ENCODE measurements around the gene GALK1.
A peak's percentile ranks its signal among the peaks of the same experiment; 100 is the strongest.
"Not testable (repeated sequence)": the region's sequence is repeated elsewhere in the genome, so short reads cannot be mapped to it uniquely, and the experiment has no call there.

Gene GALK1

DNA sequence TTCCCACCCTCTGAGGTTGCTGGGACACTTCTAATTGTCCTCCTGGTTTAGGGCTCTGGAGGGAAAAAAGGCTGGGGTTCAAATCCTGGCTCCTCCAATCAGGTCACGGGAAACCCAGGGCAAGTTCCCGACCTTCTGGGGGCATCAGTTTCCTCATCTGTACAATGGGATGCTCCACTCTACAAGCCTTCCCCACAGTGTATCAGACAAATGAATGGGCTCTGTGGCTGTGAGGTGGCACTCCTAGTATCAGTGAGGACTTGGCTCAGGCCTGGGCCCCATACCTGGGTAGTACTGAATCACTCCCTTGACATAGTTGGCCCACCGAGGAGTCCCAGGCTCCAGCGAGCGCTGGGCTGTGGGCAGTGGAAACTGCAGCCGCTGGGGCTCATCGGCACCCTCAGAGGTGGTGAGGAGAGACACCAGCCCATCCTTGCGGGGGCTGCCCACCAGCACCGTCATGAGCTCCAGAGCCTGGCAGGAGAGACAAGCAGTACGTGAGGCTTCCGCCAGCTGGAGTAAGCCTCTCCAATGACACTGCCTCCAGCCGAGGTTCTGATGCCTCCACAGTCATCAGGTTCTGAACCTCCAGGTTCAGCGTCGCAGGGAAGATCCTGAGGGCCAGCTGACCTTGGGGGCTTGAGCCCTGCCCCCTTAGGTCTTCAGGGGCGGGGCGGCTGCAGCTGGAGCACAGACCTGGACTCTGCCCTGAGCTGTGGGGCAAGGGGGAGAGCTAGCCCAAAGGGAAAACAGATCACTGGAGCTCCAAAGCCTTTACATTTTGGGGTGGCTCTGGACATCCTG is 1.2 kb downstream of the GALK1 start:
- DNase-seq (ENCODE audit: low read depth): no peak

DNA sequence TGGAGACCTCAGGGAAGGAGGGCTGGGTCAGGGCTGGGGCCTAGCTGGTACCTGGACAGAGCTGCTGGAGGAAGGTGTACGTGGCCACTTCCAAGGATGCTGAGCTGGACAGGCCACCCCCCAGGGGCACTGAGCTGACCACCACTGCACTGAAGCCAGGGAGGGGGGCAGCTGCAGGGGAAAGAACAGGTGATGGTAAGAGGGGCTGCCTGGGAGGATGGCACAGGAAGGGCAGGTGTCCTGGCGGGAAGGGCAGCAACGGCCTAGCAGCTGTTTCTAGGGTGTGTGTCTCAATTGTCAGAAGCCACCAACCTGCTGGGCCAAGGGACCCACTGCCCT is 1.8 kb downstream of the GALK1 start:
- DNase-seq (ENCODE audit: low read depth): no peak

DNA sequence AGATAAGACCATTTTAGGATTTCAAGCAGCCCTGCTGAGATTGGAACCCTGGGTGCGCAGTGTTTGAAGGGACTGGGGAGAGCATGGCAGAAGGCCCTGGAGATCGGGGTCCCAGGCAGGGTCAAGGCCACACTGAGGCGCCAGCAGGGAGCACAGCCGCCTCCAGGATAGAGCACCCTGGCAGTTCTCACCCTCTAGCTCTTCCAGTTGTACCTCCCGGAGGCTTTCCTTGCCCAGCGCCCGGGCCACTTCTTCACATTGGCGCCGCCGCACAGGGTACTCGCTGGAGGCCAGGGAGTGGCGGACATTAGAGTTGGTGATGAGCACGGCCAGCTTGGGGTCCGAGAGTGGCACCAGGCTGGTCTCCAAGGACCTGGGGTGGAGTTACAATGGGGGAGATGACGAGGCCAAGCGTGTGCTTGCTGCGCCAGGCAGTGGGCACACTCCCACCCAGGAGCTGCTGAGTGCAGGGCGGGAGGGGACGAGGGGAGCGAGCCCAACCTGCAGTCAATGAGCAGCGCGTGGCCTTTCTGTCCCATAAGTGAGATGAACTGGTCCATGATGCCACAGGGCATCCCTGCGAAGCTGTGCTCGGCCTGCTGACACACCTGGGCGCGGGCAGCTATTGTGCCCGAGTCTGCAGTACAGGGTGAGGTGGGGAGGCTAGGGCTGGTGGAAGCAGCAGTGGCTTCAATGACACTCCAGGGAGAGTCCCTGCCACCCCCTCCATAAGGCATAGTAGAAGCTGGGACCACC is 2.3 kb downstream of the GALK1 start:
- DNase-seq (ENCODE audit: low read depth): no peak

DNA sequence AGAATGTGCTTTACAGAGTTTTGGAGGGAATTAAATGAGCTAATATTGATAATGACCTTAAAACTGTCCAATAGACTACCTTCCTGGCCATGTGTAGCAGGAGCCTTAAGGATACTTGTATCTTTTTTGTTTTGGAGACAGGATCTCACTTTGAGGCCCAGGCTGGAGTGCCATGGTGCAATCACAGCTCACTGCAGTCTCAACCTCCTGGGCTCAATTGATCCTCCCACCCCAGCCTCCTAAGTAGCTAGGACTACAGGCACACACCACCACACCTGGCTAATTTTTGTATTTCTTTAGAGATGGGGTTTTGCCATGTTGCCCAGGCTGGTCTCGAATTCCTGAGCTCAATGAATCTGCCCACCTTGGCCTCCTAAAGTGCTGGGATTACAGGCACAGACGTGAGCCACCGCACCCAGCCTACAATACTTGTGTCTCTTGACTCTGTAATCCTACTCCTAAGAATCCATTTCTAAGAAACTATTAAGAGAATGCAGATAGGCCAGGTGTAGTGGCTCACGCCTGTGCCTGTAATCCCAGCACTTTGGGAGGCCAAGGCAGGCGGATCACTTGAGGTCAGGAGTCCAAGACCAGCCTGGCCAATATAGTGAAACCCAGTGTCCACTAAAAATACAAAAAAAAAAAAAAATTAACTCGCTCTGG is 4.9 kb downstream of the GALK1 start:
- DNase-seq (ENCODE audit: low read depth): not testable (repeated sequence)

DNA sequence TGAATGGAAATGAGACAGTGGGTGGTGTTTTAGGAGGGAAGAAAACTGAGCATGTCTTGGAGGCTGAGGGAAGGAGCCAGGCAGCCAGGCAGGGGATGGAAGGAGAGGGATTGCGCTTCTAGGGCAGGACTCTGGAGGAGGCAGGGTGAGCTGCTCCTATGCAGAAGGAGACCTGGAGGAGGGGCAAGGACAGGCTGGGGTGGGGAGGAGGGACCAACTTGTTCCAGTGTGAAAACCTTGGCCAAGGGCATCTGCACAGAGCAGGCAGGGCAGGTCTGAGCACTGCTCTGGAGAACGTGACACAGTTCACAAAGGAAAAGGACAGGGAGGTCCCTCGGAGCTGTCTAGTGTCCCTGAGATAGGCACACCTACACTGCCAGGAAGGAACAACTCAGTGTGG is 5.5 kb downstream of the GALK1 start:
- DNase-seq (ENCODE audit: low read depth): no peak

DNA sequence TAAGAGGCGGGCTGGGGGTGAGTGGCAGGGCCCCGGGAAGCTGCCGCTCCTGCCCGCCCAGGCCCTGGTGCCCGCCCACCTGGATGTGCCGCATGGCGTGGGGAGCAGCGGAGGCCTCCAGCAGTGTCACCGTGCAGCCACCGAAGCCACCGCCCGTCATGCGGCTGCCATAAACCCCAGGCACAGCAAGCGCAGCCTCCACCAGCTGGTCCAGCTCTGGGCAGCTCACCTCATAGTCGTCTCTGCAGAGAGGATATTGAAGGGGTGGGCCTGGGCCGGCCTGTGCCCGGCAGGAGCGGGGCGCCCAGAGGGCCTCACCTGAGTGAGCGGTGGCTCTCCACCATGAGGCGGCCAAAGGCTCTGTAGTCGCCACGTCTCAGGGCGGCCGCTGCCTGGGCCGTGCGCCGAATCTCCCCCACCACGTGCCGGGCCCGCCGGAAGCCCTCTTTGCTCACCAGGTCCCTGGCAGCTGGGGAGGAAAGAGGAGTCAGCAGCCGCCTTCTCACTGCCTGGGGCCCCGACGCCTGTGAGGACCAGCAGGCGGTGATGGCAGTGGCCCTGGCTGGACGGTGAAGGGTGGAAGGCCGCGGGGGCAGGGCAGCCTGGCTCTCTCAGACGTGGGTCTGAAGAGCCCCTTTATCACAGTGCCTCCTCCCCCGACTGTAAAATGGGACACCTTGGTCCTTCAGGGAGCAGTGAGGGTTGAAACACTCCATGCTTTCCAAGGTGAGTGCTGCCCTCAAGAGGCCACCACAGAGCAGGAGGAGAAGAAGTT is 6.7 kb downstream of the GALK1 start:
- DNase-seq (ENCODE audit: low read depth): no peak

DNA sequence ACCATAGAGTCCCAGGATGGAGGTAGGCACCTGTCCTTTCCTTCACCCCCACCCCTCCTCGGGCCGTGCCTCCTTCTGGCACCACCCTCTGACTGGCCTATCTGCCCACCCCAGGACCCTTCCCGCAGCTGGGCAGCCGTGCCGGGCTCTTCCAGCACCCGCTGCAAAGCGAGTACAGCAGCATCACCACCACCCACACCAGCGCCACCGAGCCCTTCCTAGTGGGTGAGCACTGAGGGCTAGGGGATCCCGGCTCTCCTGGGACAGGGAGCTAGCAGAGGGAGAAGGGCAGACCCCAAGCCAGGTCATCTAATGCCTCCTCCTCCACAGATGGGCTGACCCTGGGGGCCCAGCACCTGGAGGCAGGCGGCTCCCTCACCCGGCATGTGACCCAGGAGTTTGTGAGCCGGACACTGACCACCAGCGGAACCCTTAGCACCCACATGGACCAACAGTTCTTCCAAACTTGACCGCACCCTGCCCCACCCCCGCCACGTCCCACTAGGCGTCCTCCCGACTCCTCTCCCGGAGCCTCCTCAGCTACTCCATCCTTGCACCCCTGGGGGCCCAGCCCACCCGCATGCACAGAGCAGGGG is 7.8 kb downstream of the GALK1 start:
- no peak for DNase-seq (ENCODE audit: low read depth)

DNA sequence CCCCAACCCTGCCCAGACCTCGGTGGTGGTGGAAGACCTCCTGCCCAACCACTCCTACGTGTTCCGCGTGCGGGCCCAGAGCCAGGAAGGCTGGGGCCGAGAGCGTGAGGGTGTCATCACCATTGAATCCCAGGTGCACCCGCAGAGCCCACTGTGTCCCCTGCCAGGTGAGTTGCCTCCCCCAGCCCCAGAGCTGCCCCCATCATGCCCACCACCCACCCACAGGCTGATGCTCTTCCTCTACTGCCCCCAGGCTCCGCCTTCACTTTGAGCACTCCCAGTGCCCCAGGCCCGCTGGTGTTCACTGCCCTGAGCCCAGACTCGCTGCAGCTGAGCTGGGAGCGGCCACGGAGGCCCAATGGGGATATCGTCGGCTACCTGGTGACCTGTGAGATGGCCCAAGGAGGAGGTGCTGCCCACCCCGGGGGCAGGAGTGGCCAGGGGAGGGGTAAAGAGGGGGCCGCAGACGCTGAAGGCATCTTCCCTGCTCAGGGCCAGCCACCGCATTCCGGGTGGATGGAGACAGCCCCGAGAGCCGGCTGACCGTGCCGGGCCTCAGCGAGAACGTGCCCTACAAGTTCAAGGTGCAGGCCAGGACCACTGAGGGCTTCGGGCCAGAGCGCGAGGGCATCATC is 8.4 kb downstream of the GALK1 start:
- no peak for DNase-seq (ENCODE audit: low read depth)

DNA sequence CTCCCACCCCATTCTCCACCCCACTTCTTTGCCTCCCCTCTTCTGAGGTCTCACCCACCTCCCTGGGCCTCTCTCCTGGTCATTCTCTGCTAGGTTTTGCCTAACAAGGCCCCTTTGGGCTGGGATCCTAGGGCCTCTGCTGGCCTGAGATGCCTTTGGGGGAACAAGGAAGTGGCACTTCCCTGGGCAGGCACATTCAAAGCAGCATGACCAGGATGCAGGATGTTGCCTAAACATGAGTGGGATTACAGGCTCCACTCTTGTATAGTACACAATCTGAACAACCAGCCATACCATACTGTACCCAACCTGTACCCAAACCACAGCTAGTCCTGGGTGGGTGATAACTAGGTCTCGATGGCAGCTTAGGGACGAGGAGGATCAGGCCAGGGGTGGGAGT is 9.0 kb downstream of the GALK1 start:
- DNase-seq (ENCODE audit: low read depth): no peak

DNA sequence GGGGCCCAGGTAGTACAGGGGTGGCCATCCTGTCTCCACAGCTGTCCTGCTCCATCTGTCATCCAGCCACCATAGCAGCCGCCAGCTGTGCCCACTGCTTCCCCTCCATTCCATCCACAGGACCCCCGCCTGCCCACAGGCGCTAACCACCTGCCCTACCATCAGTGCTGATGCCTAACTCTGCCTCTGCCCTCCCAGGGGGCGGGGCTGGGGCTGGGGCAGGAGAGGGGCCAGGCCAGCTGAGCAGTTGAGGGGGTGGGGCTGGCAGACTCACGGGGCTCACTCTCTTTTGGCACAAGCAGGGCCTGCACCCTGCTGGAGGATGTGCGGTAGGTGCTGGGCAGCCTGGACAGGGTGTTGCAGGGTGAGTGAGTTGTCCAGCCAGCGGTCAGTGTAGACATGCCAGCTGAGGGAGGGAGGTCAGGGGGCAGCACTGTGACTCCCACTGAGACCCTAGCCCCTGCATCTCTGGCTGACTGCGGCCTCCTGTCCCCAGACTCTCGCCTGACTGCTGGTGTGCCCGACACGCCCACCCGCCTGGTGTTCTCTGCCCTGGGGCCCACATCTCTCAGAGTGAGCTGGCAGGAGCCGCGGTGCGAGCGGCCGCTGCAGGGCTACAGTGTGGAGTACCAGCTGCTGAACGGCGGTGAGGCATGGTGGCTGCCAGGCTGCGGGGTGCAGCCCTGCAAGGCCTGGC is 9.6 kb downstream of the GALK1 start:
- DNase-seq (ENCODE audit: low read depth): no peak

DNA sequence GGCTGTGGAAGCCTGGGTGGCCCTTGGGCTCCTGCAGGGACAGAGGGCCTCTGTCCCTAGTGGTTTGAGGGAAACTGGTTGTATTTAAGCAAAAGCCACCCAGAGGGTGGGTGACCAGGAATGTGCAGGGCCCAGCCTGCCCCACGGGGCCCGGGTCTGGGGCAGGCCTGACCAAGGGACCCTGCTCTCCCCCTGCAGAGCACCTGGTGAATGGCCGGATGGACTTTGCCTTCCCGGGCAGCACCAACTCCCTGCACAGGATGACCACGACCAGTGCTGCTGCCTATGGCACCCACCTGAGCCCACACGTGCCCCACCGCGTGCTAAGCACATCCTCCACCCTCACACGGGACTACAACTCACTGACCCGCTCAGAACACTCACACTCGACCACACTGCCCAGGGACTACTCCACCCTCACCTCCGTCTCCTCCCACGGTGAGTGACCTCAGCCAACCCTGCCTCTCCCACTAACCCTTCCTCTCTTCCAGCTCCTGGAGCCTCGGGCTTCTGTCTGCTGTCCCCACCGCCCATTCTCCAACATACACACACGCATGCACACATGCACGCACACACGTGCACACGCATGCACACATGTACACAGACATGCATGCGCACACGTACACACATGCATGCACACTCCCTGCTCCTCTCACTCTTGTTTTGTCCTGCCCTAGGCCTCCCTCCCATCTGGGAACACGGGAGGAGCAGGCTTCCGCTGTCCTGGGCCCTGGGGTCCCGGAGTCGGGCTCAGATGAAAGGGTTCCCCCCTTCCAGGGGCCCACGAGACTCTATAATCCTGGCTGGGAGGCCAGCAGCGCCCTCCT is 10.4 kb downstream of the GALK1 start:
- DNase-seq (ENCODE audit: low read depth): no peak

DNA sequence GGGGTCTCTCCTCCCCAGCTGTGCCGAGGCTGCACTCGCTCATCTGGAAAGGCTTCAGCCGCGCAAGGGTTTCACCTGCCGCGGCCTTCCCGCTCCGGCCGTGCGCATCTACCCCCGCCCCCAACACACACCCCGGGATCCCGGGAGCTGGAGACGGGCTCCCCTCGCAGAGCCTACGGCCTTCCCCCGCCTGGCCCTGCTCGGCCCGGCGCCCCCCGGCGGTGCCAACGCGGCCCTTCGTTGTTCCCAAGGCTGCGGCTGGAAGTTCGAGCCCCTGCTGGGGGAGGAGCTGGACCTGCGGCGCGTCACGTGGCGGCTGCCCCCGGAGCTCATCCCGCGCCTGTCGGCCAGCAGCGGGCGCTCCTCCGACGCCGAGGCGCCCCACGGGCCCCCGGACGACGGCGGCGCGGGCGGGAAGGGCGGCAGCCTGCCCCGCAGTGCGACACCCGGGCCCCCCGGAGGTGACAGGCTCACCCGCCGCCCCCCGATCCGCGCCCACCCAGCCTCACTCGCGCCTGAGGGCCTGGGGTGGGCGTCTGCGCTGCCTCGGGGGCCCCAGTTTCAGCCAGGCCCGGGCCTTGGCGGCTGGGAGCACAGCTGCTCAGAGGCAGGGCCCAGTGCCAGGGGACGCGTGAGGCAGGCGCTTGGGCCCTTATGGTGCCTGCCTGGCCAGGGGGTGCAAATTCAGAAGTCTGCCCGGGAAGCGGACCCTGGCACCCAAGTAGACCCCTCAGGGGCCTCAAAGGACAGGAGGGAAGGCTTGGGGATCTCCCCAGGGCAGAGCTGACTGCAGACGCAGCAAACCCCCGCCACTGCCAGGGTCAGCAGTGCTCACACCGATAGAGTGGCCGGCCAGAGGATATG is 11.2 kb downstream of the GALK1 start:
- peak; percentile 27 for DNase-seq (ENCODE audit: low read depth)

DNA sequence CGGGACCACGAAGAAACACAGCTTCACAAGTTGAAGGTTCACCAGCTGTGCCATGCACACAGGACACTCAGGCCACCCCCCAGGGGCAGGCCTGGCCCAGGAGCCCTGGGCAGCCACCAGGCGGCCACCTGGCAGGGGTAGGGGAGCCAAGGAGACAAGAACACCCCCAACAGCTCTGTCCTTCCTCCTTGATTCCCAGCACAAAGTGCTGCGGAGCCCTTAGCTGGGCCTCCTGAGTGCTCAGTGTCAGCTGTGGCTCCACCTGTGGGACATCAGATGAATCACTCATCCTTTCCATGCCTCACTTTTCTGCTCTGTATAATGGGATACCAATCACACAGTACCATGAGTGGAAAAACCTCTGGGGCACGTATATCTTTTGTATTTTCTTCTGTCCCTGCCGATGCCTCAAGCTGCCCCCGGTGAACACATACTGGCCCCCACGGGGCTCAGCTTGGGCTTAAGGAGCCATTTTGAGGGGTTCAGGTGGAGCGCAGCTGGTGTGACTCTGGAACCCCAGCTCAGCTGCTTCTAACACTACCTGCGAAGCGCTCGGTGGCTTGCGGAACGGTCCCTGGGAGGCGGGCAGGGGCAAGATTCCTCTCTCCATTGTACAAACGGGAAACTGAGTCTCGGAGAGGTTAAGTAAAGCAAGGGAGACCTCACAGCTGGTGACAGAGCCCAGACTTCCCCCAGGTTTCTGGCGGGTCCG is 12.0 kb downstream of the GALK1 start:
- no peak for DNase-seq (ENCODE audit: low read depth)

DNA sequence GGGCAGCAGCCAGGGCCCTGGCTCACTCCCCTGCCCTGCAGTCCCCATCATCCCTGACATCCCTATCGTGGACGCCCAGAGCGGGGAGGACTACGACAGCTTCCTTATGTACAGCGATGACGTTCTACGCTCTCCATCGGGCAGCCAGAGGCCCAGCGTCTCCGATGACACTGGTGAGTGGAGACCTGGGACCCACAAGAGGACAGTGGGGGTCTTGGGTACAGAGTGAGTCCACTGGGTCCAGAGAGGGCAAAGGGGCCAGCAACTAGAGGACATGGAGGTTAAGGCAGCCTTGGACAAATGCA is 12.6 kb downstream of the GALK1 start:
- DNase-seq (ENCODE audit: low read depth): no peak

DNA sequence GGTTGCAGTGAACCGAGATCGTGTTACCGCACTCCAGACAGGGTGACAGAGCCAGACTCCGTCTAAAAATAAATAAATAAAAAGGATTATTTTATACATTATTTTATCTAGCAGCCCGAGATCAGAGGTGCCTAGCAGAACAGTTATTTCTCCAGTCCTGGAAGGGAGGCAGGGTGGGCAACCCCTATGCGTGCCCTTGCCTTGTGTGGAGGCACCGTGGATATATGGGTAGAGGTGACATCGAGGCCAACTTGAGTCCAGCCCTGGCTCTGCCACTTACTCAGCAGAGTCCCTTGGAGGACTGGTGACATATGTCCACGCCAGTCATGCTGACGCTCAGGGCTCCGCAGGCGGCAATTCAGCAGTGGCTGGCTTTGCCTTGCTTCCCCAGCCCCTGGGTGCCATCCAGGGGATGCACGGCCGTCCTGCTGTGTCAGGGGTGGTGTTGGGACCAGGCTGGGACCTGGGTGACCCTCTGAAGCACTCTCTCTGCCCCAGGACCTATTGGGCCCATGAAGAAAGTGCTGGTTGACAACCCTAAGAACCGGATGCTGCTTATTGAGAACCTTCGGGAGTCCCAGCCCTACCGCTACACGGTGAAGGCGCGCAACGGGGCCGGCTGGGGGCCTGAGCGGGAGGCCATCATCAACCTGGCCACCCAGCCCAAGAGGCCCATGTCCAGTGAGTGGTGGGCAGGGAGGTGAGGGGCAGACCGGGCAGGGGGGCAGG is 13.2 kb downstream of the GALK1 start:
- DNase-seq (ENCODE audit: low read depth): no peak

DNA sequence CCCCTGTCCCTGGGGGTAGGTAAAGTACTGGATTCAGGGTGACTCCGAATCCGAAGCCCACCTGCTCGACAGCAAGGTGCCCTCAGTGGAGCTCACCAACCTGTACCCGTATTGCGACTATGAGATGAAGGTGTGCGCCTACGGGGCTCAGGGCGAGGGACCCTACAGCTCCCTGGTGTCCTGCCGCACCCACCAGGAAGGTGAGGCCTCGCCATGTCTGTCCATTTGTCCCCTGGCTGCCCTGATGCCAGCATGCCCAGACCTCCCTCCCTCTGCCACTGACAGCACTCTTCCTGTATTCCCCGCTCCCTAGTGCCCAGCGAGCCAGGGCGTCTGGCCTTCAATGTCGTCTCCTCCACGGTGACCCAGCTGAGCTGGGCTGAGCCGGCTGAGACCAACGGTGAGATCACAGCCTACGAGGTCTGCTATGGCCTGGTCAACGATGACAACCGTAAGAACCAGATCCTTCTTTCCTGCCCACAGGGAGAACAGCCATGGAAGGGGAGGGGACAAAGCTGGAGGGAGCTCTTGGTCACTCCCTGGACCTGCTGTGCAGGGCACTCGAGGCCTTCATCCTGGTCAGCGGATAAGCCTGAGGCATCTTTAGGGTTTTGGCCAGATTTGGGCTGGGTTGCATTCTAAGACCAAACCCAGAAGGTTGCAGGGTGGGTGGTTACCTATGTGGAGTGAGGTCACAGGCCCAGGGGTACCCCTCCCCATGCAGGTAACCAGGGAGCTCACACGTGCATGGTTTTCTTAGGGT is 14.2 kb downstream of the GALK1 start:
- no peak for DNase-seq (ENCODE audit: low read depth)
